Inflammatory macrophage treated with lipopolysaccharide for 4 hours (primary cell): ENCODE results near the gene PRMT1.

ENCODE experiments used
- DNase-seq: peaks from one replicate; pipeline ENCODE4 v3.0.0-alpha.2; 2020

The PRMT1 gene

GRCh38 chr19:49651820-49652550, 25.1 kb upstream of the PRMT1 start:
- no peak for DNase-seq

GRCh38 chr19:49652551-49653465, 24.3 kb upstream of the PRMT1 start:
- no peak for DNase-seq

GRCh38 chr19:49653466-49653806, 23.6 kb upstream of the PRMT1 start:
- no peak for DNase-seq

GRCh38 chr19:49654581-49654980, 22.5 kb upstream of the PRMT1 start:
- no peak for DNase-seq

- DNase-seq: no peak
Measured at GRCh38 chr19:49655570-49656455, 21.3 kb upstream of the PRMT1 start.

GRCh38 chr19:49656456-49657109, 20.5 kb upstream of the PRMT1 start:
- no peak for DNase-seq

GRCh38 chr19:49657493-49658138, 19.5 kb upstream of the PRMT1 start:
- DNase-seq: no peak

- DNase-seq: no peak
Measured at GRCh38 chr19:49658139-49658517, 18.9 kb upstream of the PRMT1 start.

- no peak for DNase-seq
Measured at GRCh38 chr19:49658566-49659442, 18.3 kb upstream of the PRMT1 start.

- DNase-seq: no peak
Measured at GRCh38 chr19:49660338-49660961, 16.6 kb upstream of the PRMT1 start.

GRCh38 chr19:49662011-49662410, 15.1 kb upstream of the PRMT1 start:
- no peak for DNase-seq

GRCh38 chr19:49663224-49663623, 13.8 kb upstream of the PRMT1 start:
- no peak for DNase-seq

GRCh38 chr19:49664171-49665035, 12.7 kb upstream of the PRMT1 start:
- DNase-seq: peak; percentile 72

- no peak for DNase-seq
Measured at GRCh38 chr19:49665036-49665350, 12.1 kb upstream of the PRMT1 start.

- DNase-seq: peak; percentile 98
Measured at GRCh38 chr19:49665351-49666119, 11.5 kb upstream of the PRMT1 start, which contains the start of the genes BCL2L12 and IRF3. Gene BCL2L12, plus strand, starts transcription at chr19:49665933. Its CDS starts 760 bp downstream, at chr19:49666693. Gene IRF3, minus strand, starts transcription at chr19:49665857. Its CDS starts 1,019 bp downstream, at chr19:49664838.

GRCh38 chr19:49666120-49666444, 11.0 kb upstream of the PRMT1 start:
- DNase-seq: peak; percentile 7

- DNase-seq: no peak
Measured at GRCh38 chr19:49667473-49667872, 9.6 kb upstream of the PRMT1 start.

GRCh38 chr19:49669516-49669915, 7.6 kb upstream of the PRMT1 start:
- DNase-seq: peak; percentile 57
